Measurements from ENCODE around the gene ZNF683.

ZNF683 gene

DNA sequence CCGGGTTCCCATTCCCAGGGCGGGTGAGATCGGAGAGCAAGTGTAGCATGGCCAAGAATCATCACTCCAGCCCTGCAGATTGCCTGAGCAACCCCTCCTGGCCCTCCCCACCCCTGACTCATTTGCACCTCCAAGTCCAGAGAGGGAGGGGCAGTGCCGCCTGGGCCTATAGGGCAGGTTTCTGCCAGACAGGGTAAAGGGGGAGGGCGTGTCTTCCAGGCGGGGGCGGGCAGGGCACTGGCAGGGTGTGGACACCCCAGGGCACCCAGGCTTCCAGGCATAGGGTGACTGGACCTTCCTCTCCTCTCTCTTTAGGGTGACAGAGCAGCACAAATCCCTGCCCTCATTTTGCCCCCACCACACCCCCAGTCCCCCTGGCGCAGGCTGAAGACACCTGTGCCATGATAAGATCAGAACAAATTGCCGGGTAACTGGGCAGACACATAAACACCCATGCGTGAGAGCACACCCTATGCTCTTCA, 15.4 kb downstream of the ZNF683 start:
- no peak for DNase-seq

DNA sequence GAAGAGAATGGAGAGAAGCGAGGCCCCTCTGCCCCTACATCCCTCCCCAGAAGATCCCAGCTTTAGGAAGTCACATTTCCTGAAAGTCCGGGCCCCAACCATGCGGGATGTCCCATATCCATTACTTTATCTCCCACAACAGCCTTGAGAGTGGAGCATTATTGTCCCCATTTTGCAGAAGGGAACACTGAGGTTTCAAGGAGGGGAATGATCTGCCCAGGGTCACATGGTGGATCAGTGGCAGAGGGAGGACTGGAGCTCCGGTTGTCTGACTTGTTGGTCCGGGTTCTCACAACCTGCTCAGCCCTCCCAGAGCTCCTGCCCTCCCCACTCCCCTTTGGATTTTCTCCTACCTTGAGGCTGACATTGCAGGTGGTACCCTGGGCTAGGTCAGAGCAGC, 16.4 kb downstream of the ZNF683 start:
- no peak for DNase-seq

- DNase-seq: no peak
Observed at GRCh38 chr1:26354972-26355371, 17.6 kb downstream of the ZNF683 start.

- DNase-seq: no peak
Observed at GRCh38 chr1:26353976-26354820, 18.4 kb downstream of the ZNF683 start, which contains the start of gene CRYBG2. CRYBG2 (minus strand) TSS chr1:26354130; CDS start chr1:26346657, 7,473 bp downstream.

GRCh38 chr1:26353210-26353859, 19.2 kb downstream of the ZNF683 start:
- no peak for DNase-seq

GRCh38 chr1:26352338-26352679, 20.2 kb downstream of the ZNF683 start:
- no peak for DNase-seq

DNA sequence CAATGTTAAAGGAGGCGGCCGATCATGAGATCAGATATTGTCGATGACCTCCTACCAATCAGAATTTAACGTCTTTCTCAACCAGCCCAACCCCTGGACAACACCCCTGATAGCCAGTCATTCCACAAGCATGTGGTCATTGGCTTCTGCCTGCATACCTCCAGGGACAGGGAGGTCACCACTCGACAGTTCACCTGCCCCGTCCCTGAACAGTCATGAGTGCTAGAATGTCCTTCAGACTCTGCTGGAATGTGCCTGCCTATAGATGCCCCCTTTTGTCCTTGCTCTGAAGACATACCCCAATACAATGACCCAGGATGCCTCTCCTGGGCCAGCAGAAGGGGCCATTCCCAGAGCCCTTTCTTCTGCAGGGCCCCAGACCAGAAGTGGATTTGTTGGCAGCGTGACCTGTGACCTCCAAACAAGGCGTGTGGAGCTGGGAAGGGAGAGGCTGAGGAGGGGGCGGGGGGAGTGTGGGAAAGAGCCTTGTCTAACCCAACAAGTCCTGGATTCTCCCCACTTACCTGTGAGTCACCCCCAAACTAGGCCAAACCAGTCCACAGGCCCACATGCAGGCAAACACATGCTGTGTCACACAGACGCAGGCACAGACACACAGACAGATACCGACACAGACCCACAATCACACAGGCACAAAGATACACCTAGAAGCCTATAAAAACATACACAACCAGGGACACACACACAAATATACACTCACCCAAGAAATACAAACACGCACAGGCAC, 20.8 kb downstream of the ZNF683 start:
- DNase-seq: no peak

- DNase-seq: no peak
Observed at GRCh38 chr1:26350701-26351589, 21.6 kb downstream of the ZNF683 start.

DNA sequence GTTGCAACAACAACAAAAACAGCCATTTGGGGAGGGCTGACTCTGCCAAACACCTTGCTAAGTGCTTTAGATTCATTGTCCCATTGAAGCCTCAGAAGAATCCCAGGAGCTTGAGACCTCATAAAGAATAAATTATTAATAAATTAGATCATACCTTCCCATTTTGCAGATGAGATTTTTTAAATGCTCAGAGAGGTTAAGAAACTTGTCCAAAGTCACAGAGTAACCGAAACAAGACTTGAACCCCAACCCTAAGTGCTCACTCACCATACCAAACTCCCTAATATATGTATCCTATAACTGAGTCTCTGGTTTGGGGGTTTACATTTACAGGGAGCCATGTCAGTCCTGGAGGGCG, 22.2 kb downstream of the ZNF683 start:
- no peak for DNase-seq

- DNase-seq: no peak
Observed at GRCh38 chr1:26349877-26350244, 22.7 kb downstream of the ZNF683 start.

DNA sequence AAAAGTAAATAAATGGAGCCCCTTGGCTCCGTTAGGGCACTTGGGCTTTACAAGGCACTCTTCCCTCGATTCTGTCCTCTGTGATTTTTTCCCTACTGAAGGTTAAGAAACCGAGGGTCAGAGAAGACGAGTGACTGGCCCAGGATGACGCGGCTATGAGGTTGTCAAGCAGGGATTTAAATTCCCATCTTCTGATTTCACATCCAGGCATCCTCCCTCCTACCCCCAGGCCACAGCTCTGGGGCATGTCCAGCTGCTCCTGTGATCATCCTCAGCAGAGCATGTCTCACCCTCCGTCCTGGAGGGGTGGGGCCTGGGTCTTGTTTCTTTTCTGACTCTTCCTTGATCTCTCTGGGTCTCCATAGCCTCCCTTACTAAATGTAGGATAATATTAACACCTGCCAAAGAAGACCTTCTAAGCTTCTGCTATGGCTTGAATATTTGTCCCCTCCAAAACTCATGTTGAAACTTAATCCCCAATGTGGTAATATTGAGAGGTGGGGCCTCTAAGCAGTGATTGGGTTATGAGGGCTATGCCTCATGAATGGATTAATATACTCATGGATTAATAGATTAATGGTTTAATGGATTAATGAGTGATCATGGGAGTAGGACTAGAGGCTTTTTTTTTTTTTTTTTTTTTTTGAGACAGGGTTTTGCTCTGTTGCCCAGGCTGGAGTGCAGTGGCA, 23.2 kb downstream of the ZNF683 start:
- DNase-seq: no peak

- DNase-seq: no peak
Observed at GRCh38 chr1:26346274-26347033, 26.1 kb downstream of the ZNF683 start.

DNA sequence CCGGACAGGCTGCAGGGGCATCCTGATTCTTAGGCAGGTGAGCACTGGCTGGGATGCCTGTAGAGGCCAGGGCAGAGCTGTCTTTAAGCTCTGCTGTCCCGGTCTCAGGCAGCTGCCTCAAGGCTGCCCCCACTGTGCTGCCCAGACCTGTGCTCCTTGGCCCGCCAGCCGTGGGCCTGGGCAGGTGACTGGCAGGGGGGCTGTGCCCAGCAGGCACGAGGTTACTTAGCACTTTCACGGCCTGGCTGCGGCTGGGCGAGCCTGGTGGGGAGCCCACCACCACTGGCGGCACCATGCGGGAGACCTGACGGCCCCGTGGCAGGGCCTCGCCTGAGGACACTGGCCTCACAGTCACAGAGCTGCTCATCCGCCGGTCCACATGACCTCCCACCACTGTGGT, 26.8 kb downstream of the ZNF683 start:
- no peak for DNase-seq

- no peak for DNase-seq
Observed at GRCh38 chr1:26344147-26344920, 28.2 kb downstream of the ZNF683 start.

DNA sequence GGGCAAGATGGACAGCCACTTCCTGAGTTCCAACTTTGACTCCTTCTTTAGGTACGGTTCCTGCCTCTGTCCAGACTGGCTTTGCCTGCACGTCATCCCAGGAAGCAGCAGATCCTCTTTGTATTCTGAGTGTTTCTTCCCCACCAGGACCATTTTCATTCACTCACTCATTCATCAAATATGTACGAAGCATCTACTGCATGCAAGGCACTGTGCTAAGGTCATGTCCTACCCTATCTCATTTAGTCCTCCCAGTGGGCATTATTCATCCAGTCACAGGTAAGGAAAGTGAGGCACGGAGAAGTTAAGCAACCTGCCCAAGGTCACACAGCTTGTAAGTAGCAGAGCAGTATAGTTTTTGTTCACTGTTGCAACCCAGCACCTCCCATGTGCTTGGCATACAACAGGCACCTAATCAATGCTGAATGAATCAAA, 32.5 kb downstream of the ZNF683 start:
- DNase-seq: no peak

- no peak for DNase-seq
Observed at GRCh38 chr1:26338670-26339069, 33.9 kb downstream of the ZNF683 start.

- DNase-seq: no peak
Observed at GRCh38 chr1:26337625-26338024, 34.9 kb downstream of the ZNF683 start.

GRCh38 chr1:26337206-26337535, 35.4 kb downstream of the ZNF683 start:
- no peak for DNase-seq

DNA sequence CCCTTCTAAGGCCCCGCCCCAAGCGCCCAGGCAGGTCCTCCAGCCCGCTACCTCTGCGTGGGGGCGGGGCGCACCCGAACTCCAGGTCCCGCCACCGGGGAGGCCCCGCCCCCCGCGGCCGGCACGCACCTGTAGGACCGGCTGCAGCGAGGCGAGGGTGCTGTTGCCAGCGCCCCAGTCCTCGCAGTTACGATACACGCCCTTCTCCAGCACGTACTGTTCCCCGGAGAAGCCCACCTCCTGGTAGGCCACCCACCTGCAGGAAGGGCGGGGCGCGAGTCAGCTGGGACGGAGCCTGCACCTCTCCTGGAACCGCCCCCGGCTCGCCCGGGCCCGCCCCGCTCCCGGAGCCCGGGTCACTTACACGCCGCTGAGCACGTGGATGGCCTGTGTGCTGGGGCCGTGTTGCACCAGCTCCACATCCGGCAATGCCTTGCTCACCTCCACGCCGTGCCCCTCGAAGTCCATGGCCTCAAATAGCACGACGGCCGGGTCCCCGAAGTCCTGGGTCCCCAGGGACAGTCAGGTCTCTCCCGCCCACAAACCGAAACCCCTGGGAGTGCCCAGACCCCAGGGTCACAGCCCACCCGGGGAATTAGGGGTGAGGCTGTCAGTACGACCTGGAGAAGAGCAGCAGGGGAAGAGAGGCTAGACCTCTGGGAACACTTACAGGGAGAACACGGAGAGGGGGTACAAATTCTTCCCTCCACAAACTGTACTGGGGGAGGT, 35.9 kb downstream of the ZNF683 start:
- DNase-seq: peak; percentile 33
